Cardiac muscle cell (in vitro differentiated cells and primary cell): Measurements from ENCODE around the gene CFHR5. TPM values are rescaled to one million over a fixed set of nuclear protein-coding genes. Genes with fewer than 3 reads are reported as not detected.

Experiments used
- DNase-seq, 2 donors: peaks; one replicate each; pipeline versions ENCODE4 v3.0.0 to v3.0.0-alpha.2; 2010 to 2017; ENCODE audit warnings: low read depth in 1 of 2, low spot score in 1 of 2
- H3K27ac ChIP-seq: fragments of 200-600 bp; sonication (generic); 2 replicates; pipeline ENCODE4 v1.5.1; 2016
- H3K27me3 ChIP-seq: fragments of 200-600 bp; sonication (generic); 2 replicates; pipeline ENCODE4 v1.6.0; 2016; ENCODE audit warnings: control low read depth
- H3K36me3 ChIP-seq: fragments of 200-600 bp; sonication (generic); 2 replicates; pipeline ENCODE4 v1.5.1; 2016; ENCODE audit warnings: control low read depth
- H3K4me1 ChIP-seq: fragments of 200-600 bp; sonication (generic); 2 replicates; pipeline ENCODE4 v1.8.1; 2017; ENCODE audit warnings: low read depth, mild to moderate bottlenecking, mixed run types
- H3K4me3 ChIP-seq: fragments of 200-600 bp; sonication (generic); 2 replicates; pipeline ENCODE4 v1.5.1; 2016; ENCODE audit warnings: mild to moderate bottlenecking
- H3K9me3 ChIP-seq: fragments of 200-600 bp; sonication (generic); 2 replicates; pipeline ENCODE4 v1.5.1; 2017; ENCODE audit warnings: low read depth, mild to moderate bottlenecking, control low read depth
- CTCF ChIP-seq: IDR thresholded peaks from 2 replicates; pipeline ENCODE4 v1.5.1; 2012; ENCODE audit warnings: low read depth, mild to moderate bottlenecking, low read length
- polyA plus RNA-seq: library from polyadenylated mRNA; unstranded; fragments of >200 nt; fragmentation: Nextera tagmentation; extraction: Ambion mirVana; gene quantifications from 2 replicates; pipeline ENCODE4 v1.2.1, GENCODE V29; 2016
- total RNA-seq: library from RNA; depleted of rRNA; stranded (reverse); fragments of >200 nt; gene quantifications from 2 replicates; pipeline ENCODE4 v1.2.3, GENCODE V29; 2016

CFHR5 gene
- total and polyA plus RNA-seq, 2 experiments from 2014 or later = 0.39 TPM; not detected in 1

GRCh38 chr1:197042676-197043341 is 65.5 kb downstream of the CFHR5 start:
- no peaks in the 10 kb centered on the region for H3K36me3 ChIP-seq
- no peak for TF ChIP-seq CTCF
- H3K27me3 ChIP-seq = no peaks in the 10 kb centered on the region
- H3K27ac ChIP-seq = no peak overlapping the region
- H3K4me1 ChIP-seq = no peaks in the 10 kb centered on the region
- no peaks in the 10 kb centered on the region for H3K9me3 ChIP-seq
- H3K4me3 ChIP-seq = no peak overlapping the region
- no peak for DNase-seq

- Histone ChIP-seq H3K4me3 (no peak overlapping the region), H3K9me3 (no peaks in the 10 kb centered on the region), H3K4me1 (no peaks in the 10 kb centered on the region), H3K27ac (no peak overlapping the region), H3K36me3 (no peaks in the 10 kb centered on the region), H3K27me3 (no peaks in the 10 kb centered on the region)
- no peak for DNase-seq
- TF ChIP-seq CTCF = no peak
These were observed 71.7 kb downstream of the CFHR5 start for GRCh38 chr1:197049100-197049499.

Other genes starting within 250 kb of the CFHR5 start
- 0.07 and 0.39 TPM in 2 replicates for gene CFHR3, start 202.7 kb upstream of the CFHR5 start, total RNA-seq
- gene CFHR3, start 202.7 kb upstream of the CFHR5 start, polyA plus RNA-seq = not detected in 2 replicates
- gene CFHR1, start 157.8 kb upstream of the CFHR5 start, total RNA-seq = 0.25 TPM in 1 of 2 replicates, not detected in the other
- not detected in 2 replicates for gene CFHR1, start 157.8 kb upstream of the CFHR5 start, polyA plus RNA-seq
- gene CFHR4, start 89.5 kb upstream of the CFHR5 start, total RNA-seq = not detected in 2 replicates
- not detected in 2 replicates for gene CFHR4, start 89.5 kb upstream of the CFHR5 start, polyA plus RNA-seq
- gene CFHR2, start 33.8 kb upstream of the CFHR5 start, total RNA-seq = not detected in 2 replicates
- not detected in 2 replicates for gene CFHR2, start 33.8 kb upstream of the CFHR5 start, polyA plus RNA-seq
- gene F13B, start 89.7 kb downstream of the CFHR5 start, total RNA-seq = not detected in 2 replicates
- gene F13B, start 89.7 kb downstream of the CFHR5 start, polyA plus RNA-seq = not detected in 2 replicates
- gene ASPM, start 169.1 kb downstream of the CFHR5 start, total RNA-seq = 3.3 and 43.7 TPM in 2 replicates
- gene ASPM, start 169.1 kb downstream of the CFHR5 start, polyA plus RNA-seq = 3.4 and 21.1 TPM in 2 replicates
- gene ZBTB41, start 223.7 kb downstream of the CFHR5 start, total RNA-seq = 4.6 and 7.8 TPM in 2 replicates
- 2.2 and 3.1 TPM in 2 replicates for gene ZBTB41, start 223.7 kb downstream of the CFHR5 start, polyA plus RNA-seq